ENCODE results near the gene ZNF613.

Gene ZNF613

DNA sequence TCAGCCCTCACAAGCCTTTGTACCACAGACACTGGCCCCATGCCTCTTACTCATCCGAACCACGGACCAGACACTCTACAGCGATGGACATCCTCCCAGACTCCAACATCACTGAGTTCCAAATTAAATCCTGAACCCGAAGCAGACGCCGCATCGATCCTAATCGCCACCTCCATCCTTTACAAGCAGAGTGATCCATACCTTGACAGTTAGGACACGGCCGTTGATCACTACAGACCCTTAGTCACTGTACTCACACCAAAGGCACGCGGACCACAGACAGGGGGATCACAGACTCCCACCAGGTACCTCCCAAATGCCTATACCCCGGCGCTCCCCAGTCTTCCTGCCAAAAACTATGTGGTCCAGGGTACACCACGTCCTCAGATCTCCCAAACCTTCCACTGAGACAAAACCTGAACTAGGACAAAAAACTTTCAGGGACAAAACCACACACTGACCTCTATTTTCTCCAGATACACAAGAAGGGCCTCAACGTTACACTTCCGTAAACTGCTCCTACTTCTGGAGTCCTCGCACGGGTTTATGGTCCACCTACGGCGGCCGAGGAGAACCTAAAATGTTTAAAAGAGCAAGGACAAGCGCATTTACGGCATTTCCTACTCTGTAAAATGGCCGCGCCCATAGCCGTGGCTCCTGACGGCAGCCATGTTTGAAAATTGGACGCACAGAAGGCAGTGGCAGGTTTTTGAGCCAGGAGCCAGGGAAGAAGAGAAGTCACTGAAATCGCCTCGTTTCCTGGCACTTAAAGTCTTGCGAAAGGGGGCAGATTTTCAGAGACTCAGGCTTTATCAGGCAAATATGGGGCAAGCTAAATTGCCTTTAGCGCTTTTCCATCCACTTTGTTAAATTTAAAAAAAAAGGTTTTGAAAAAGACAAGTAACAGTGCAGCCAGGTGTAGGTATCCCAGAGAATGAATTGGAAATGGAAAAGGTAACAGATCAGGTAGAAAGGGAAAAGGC lies 59.3 kb downstream of the ZNF613 start, which contains the start of gene ZNF350:
Gene ZNF350, minus strand, starts transcription at position 532 of the 983 bp plus-strand sequence. CDS start 12,480 bp downstream, outside the sequence.
- TF ChIP-seq, protein P1, sequence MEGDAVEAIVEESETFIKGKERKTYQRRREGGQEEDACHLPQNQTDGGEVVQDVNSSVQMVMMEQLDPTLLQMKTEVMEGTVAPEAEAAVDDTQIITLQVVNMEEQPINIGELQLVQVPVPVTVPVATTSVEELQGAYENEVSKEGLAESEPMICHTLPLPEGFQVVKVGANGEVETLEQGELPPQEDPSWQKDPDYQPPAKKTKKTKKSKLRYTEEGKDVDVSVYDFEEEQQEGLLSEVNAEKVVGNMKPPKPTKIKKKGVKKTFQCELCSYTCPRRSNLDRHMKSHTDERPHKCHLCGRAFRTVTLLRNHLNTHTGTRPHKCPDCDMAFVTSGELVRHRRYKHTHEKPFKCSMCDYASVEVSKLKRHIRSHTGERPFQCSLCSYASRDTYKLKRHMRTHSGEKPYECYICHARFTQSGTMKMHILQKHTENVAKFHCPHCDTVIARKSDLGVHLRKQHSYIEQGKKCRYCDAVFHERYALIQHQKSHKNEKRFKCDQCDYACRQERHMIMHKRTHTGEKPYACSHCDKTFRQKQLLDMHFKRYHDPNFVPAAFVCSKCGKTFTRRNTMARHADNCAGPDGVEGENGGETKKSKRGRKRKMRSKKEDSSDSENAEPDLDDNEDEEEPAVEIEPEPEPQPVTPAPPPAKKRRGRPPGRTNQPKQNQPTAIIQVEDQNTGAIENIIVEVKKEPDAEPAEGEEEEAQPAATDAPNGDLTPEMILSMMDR (IDR thresholded peaks at IDR 0.05; ENCODE audit: borderline replicate concordance, insufficient read depth, low read depth, low read length) = no peak
- peak within 1 kb of the TSS; percentile 55 for H3K4me3 ChIP-seq (ENCODE audit: low read depth, low read length)

DNA sequence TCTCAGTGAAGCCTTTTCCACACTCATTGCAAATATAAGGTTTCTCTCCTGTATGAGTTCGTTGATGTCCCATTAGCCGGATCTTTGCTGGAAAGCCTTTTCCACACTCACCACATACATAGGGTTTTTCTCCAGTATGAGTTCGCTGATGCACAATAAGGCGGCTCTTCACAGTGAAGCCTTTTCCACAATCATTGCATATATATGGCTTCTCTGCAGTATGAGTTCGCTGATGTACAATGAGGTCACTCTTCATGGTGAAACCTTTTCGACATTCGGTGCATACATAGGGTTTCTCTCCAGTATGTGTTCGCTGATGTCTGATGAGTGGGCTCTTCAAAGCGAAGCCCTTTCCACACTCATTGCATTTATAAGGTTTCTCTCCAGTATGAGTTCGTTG lies 66.2 kb downstream of the ZNF613 start:
- TF ChIP-seq, protein P1 (IDR thresholded peaks at IDR 0.05; ENCODE audit: borderline replicate concordance, insufficient read depth, low read depth, low read length) = no peak
- H3K4me3 ChIP-seq (ENCODE audit: low read depth, low read length) = no peak overlapping the region

DNA sequence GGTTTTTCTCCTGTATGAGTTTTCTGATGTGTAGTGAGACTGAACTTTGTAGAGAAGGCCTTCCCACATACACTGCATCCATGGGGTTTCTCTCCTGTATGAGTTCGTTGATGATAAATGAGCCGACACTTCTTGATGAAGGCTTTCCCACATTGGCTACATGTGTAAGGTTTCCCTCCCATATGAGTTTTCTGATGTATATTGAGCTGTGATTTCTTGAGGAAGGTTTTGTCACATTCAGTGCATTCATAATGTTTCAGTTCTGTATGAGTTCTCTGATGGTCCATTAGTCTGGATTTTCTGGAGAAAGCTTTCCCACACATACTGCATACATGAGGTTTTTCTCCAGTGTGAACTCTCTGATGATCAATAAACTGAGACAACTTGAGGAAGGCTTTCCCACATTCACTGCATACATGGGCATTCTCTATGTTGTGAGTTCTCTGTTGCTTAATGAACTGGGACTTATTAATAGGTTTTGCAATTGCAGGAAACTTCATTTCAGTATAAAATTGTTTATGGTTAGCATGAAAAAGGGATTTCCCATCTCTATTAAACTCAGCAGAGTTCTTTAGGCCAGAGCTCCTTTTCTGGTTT lies 66.9 kb downstream of the ZNF613 start:
- TF ChIP-seq, protein P1 (IDR thresholded peaks at IDR 0.05; ENCODE audit: borderline replicate concordance, insufficient read depth, low read depth, low read length) = no peak
- no peak overlapping the region for H3K4me3 ChIP-seq (ENCODE audit: low read depth, low read length)

Measured in GM12875 (cell line).